ENCODE measurements around the gene VSIG4. TPM values are rescaled to one million over a fixed set of nuclear protein-coding genes. Genes with fewer than 3 reads are reported as not detected.

VSIG4 gene
- total and polyA plus RNA-seq, 2 donors from 2014 or later = 15.9 to 80.0 TPM

DNA sequence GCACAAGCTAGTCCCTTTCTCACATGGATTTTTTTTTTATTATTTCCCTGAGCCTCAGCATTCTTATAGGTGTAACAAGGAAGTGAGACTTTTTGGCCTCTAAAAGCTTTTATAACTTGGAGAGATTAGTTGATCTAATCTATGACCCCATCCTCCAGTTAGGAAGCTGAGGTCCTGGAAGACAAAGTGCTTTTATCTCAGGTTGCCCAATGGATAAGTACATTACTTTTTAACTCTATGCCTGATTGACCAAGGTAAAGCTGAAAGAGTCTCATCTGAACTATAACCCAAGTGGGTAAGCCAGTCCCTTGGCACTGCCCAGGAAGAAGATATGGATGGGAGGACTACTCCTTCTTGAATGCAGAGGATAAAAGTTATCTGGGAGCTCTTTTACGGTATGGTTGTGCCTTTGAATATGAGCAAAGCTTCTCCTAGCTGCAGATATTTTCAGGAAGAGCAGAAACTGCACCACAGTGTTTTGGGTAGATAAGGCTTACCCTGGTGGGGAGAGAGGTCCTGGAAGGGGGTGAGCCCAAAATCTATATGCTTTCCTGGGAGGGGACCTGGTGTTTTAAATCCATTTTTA lies 40.2 kb downstream of the VSIG4 start:
- no peaks in the 10 kb centered on the region for H3K36me3 ChIP-seq (ENCODE audit: control insufficient read depth in 2 of 3, insufficient read depth in 3 of 3, low read length in 3 of 3)
- no peaks in the 10 kb centered on the region for H3K4me1 ChIP-seq (ENCODE audit: control insufficient read depth in 2 of 3, insufficient read depth in 2 of 3, low read depth in 1 of 3, low read length in 3 of 3)
- H3K27ac ChIP-seq (ENCODE audit: low read depth in 2 of 2, low read length in 2 of 2) = no peak overlapping the region
- no peak overlapping the region for H3K4me3 ChIP-seq (ENCODE audit: low read length in 3 of 3)
- FAIRE-seq = no peak
- intact Hi-C loops (cut with DNase I) = no loop called here
- TF ChIP-seq, protein P1, sequence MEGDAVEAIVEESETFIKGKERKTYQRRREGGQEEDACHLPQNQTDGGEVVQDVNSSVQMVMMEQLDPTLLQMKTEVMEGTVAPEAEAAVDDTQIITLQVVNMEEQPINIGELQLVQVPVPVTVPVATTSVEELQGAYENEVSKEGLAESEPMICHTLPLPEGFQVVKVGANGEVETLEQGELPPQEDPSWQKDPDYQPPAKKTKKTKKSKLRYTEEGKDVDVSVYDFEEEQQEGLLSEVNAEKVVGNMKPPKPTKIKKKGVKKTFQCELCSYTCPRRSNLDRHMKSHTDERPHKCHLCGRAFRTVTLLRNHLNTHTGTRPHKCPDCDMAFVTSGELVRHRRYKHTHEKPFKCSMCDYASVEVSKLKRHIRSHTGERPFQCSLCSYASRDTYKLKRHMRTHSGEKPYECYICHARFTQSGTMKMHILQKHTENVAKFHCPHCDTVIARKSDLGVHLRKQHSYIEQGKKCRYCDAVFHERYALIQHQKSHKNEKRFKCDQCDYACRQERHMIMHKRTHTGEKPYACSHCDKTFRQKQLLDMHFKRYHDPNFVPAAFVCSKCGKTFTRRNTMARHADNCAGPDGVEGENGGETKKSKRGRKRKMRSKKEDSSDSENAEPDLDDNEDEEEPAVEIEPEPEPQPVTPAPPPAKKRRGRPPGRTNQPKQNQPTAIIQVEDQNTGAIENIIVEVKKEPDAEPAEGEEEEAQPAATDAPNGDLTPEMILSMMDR (IDR thresholded peaks at IDR 0.05; ENCODE audit: borderline replicate concordance, extremely low read depth, insufficient read depth) = no peak
- H3K27me3 ChIP-seq (ENCODE audit: control insufficient read depth, insufficient read depth, low read length) = no peaks in the 10 kb centered on the region
- no peak overlapping the region for H3K9ac ChIP-seq (ENCODE audit: low read length in 3 of 3)
- H3K9me3 ChIP-seq (ENCODE audit: control insufficient read depth in 2 of 3, insufficient read depth in 1 of 3, low read length in 3 of 3) = no peaks in the 10 kb centered on the region
- no peak for DNase-seq

DNA sequence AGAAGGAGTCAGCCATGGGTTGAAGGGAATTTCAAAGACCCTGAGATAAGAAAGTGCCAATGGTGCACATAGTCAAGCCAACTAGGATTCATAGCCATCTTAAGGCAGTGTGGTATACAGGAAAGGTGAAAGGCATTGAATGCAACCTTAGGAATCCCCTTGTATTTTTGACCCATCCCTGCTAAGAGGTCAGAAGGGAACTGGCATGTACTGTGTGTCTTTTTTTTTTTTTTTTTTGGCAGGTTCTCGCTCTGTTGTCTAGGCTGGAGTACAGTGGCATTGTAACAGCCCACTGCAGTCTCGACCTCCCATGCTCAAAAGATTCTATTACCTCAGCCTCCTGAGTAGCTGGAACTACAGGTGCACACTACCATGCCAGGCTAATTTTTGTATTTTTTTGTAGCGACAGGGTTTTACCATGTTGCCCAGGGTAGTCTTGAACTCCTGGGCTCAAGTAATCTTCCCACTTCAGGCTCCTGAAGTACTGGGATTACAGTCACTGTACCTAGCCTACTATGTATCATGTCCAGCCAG lies 40.8 kb downstream of the VSIG4 start:
- H3K9me3 ChIP-seq (ENCODE audit: control insufficient read depth in 2 of 3, insufficient read depth in 1 of 3, low read length in 3 of 3) = no peaks in the 10 kb centered on the region
- H3K36me3 ChIP-seq (ENCODE audit: control insufficient read depth in 2 of 3, insufficient read depth in 3 of 3, low read length in 3 of 3) = no peaks in the 10 kb centered on the region
- H3K27ac ChIP-seq (ENCODE audit: low read depth in 2 of 2, low read length in 2 of 2) = no peak overlapping the region
- no peak for DNase-seq
- H3K4me1 ChIP-seq (ENCODE audit: control insufficient read depth in 2 of 3, insufficient read depth in 2 of 3, low read depth in 1 of 3, low read length in 3 of 3) = no peaks in the 10 kb centered on the region
- intact Hi-C loops (cut with DNase I) = no loop called here
- no peak overlapping the region for H3K9ac ChIP-seq (ENCODE audit: low read length in 3 of 3)
- no peak overlapping the region for H3K4me3 ChIP-seq (ENCODE audit: low read length in 3 of 3)
- FAIRE-seq = no peak
- TF ChIP-seq, protein P1 (IDR thresholded peaks at IDR 0.05; ENCODE audit: borderline replicate concordance, extremely low read depth, insufficient read depth) = no peak
- H3K27me3 ChIP-seq (ENCODE audit: control insufficient read depth, insufficient read depth, low read length) = no peaks in the 10 kb centered on the region

DNA sequence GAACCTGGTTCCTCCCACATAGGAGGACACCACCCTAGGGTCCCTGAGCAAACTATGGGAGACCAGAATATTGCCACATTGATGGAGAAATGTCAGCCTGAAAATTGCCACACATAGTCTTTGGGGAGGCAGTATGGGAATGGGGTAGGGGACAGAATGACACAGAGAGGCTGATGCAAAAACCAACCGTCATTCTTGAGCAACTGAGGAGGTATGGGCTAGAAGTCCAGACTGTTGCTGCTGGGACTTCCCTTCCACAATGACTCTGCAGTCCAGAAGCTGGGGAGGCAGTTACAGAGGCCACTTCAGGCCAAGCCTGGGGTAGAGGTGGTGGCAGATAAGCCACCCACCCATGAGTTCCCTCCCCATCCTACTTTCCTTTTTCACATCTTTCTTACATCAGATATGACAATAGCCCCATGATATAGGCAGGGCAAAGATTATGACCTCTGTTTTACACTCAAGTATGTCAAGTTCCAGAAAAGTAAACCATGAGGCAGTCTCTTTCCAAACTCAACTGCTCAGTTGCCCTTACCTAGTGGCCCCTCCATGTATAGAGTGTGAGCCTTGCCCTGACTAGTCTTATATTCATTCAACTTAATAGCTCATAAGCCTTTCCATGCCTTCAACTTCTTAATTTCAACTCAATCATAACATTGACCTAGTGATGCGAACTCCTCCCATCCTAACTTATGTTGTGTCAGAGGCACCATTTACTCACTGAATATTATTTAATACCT lies 41.7 kb downstream of the VSIG4 start:
- H3K4me1 ChIP-seq (ENCODE audit: control insufficient read depth in 2 of 3, insufficient read depth in 2 of 3, low read depth in 1 of 3, low read length in 3 of 3) = no peaks in the 10 kb centered on the region

More for the DNA sequence above, 41.7 kb downstream of the VSIG4 start:
- H3K27me3 ChIP-seq (ENCODE audit: control insufficient read depth, insufficient read depth, low read length) = no peaks in the 10 kb centered on the region
- intact Hi-C loops (cut with DNase I) = no loop called here
- DNase-seq = no peak
- TF ChIP-seq, protein P1 (IDR thresholded peaks at IDR 0.05; ENCODE audit: borderline replicate concordance, extremely low read depth, insufficient read depth) = no peak
- H3K4me3 ChIP-seq (ENCODE audit: low read length in 3 of 3) = no peak overlapping the region
- H3K9me3 ChIP-seq (ENCODE audit: control insufficient read depth in 2 of 3, insufficient read depth in 1 of 3, low read length in 3 of 3) = no peaks in the 10 kb centered on the region
- H3K9ac ChIP-seq (ENCODE audit: low read length in 3 of 3) = no peak overlapping the region
- no peaks in the 10 kb centered on the region for H3K36me3 ChIP-seq (ENCODE audit: control insufficient read depth in 2 of 3, insufficient read depth in 3 of 3, low read length in 3 of 3)
- no peak for FAIRE-seq
- no peak overlapping the region for H3K27ac ChIP-seq (ENCODE audit: low read depth in 2 of 2, low read length in 2 of 2)
